A549 (cell line): ENCODE data around the gene SYT2. TPM values are rescaled to one million over a fixed set of nuclear protein-coding genes. Genes with fewer than 3 reads are reported as not detected.
"Not testable (repeated sequence)": the region's sequence is repeated elsewhere in the genome, so short reads cannot be mapped to it uniquely, and the experiment has no call there.

ENCODE experiments used
- ATAC-seq, 2 experiments: fragments of 200-7000 bp in 1 of 2; fragments of >200 bp in 1 of 2; cut with Nextera tagmentation in 1 of 2; cut with Tn5 transposase in 1 of 2; 3 replicates each; pipeline versions ENCODE4 v1.8.0 to v1.9.1; 2018 to 2020; ENCODE audit warnings: mild to moderate bottlenecking in 1 of 2, moderate library complexity in 1 of 2
- CTCF ChIA-PET: fragments of 300-600 bp; sonication (Branson Sonifier 250); formaldehyde crosslinking; extraction: SDS; loops from one replicate; lab custom pipeline; 2021; ENCODE audit warnings: antibody characterized with exemption, inconsistent platforms; lab: Yijun Ruan, JAX
- POLR2A ChIA-PET: fragments of 350-600 bp; formaldehyde crosslinking; extraction: SDS; loops from one replicate; lab custom pipeline; 2021; ENCODE audit warnings: antibody characterized with exemption, inconsistent platforms; lab: Yijun Ruan, JAX
- DNase-seq, 2 experiments: peaks; one replicate each; pipeline versions ENCODE4 v3.0.0 to v3.0.0-alpha.2; 2011 to 2016; ENCODE audit warnings: low read depth in 1 of 2, low spot score in 1 of 2
- FAIRE-seq: peaks from 2 replicates; lab custom pipeline; 2011; peaks lifted over from hg19 to GRCh38; lab: Jason Lieb, UNC
- H3K27ac ChIP-seq, 2 experiments: fragments of >200 bp; sonication (Bioruptor Twin); formaldehyde crosslinking; 3 replicates each; pipeline ENCODE4 v1.5.1; 2016 to 2017
- H3K4me1 ChIP-seq: fragments of >200 bp; sonication (Bioruptor Twin); formaldehyde crosslinking; 3 replicates; pipeline ENCODE4 v1.6.1; 2016
- H3K4me2 ChIP-seq: fragments of >200 bp; sonication (Bioruptor Twin); formaldehyde crosslinking; 3 replicates; pipeline ENCODE4 v1.6.1; 2016
- H3K4me3 ChIP-seq: fragments of >200 bp; sonication (Bioruptor Twin); formaldehyde crosslinking; 3 replicates; pipeline ENCODE4 v1.5.1; 2016
- H3K9me3 ChIP-seq: fragments of >200 bp; sonication (Bioruptor Twin); formaldehyde crosslinking; 3 replicates; pipeline ENCODE4 v1.6.1; 2016
- EHF ChIP-seq: fragments of 250-450 bp; sonication (Bioruptor Pico); IDR thresholded peaks from 2 replicates; pipeline ENCODE4 v1.5.0; 2020; ENCODE audit warnings: mild to moderate bottlenecking
- ELK1 ChIP-seq: fragments of 150-350 bp; IDR thresholded peaks from 2 replicates; pipeline ENCODE4 v1.6.1; 2014; ENCODE audit warnings: low read depth, mild to moderate bottlenecking, low read length
- HDAC2 ChIP-seq: fragments of 200-600 bp; sonication (generic); IDR thresholded peaks from 2 replicates; pipeline ENCODE4 v1.6.1; 2016
- HEYL ChIP-seq: fragments of 250-450 bp; sonication (Bioruptor Pico); IDR thresholded peaks from 2 replicates; pipeline ENCODE4 v1.8.0; 2021; ENCODE audit warnings: mild to moderate bottlenecking, moderate library complexity
- HOXA7 ChIP-seq: fragments of 250-450 bp; sonication (Bioruptor Pico); IDR thresholded peaks from 2 replicates; pipeline ENCODE4 v1.5.0; 2020; ENCODE audit warnings: mild to moderate bottlenecking, moderate library complexity
- KDM1A ChIP-seq: fragments of 200-600 bp; sonication (generic); IDR thresholded peaks from 2 replicates; pipeline ENCODE4 v1.6.1; 2016; ENCODE audit warnings: low read depth, mild to moderate bottlenecking
- MAFK ChIP-seq: fragments of 450-650 bp; IDR thresholded peaks from 2 replicates; pipeline ENCODE4 v1.6.1; 2014; ENCODE audit not compliant: partially characterized antibody
- MYC ChIP-seq: IDR thresholded peaks from 2 replicates; pipeline ENCODE4 v1.6.1; 2012; ENCODE audit warnings: mild to moderate bottlenecking, inconsistent platforms, low read length, improper control_type of control experiment, borderline replicate concordance
- RNF2 ChIP-seq: fragments of 200-600 bp; sonication (generic); IDR thresholded peaks from 2 replicates; pipeline ENCODE4 v1.6.1; 2016; ENCODE audit warnings: low read depth, mild to moderate bottlenecking, antibody characterized with exemption, moderate library complexity, borderline replicate concordance
- ZC3H11A ChIP-seq: fragments of 450-650 bp; IDR thresholded peaks from 2 replicates; pipeline ENCODE4 v1.6.1; 2014; ENCODE audit warnings: antibody characterized with exemption, mild to moderate bottlenecking
- ZFP36 ChIP-seq: fragments of 450-650 bp; IDR thresholded peaks from 2 replicates; pipeline ENCODE4 v1.6.1; 2014; ENCODE audit warnings: borderline replicate concordance; ENCODE audit not compliant: partially characterized antibody
- WGBS: methylation state at CpG from one replicate; pipeline ENCODE4 v1.1.6; 2017; ENCODE audit errors: missing lambda C conversion rate; 5-methylcytosine and 5-hydroxymethylcytosine counted together
- polyA plus RNA-seq, 4 experiments: library from polyadenylated mRNA; depleted of rRNA in 3 of 4; stranded (reverse); fragments of >200 nt; fragmentation: RNase III in 1 of 4; extraction: RNeasy Plus Mini Kit Qiagen cat#74134 plus additional on column Dnase treatment in 1 of 4; gene quantifications; 2 replicates in 3 of 4; 3 replicates in 1 of 4; pipeline ENCODE4 v1.2.3, GENCODE V29; 2011 to 2017

Gene SYT2
- polyA plus RNA-seq, 2 of the 4 experiments (the other 2 are of a cell fraction), result 0.03 to 0.04 TPM

- WGBS, result 96% methylated on average over 1 of the region's 1 CpG
- ChIA-PET CTCF (interaction anchor here (0.6 to 2.7 kb wide), 5 partner anchors 9 to 522 kb away, joined by 3 to 11 read pairs (median 3); no protein-coding TSS in a partner anchor), POLR2A (interaction anchor here (1.2 kb wide), 1 partner anchor 213 kb away, joined by 3 read pairs; no protein-coding TSS in a partner anchor)
- H3K4me2 ChIP-seq, FAIRE-seq, ATAC-seq, H3K4me3 ChIP-seq, H3K27ac ChIP-seq, DNase-seq, H3K9me3 ChIP-seq: not testable (repeated sequence)
- TF ChIP-seq ZC3H11A, result peak; percentile 58
- peaks cover 30% of the 10 kb centered on the region for H3K4me1 ChIP-seq
Measured at GRCh38 chr1:202714202-202714601, 3.9 kb upstream of the SYT2 start.

- ChIA-PET CTCF (interaction anchor here (0.7 to 2.7 kb wide), 6 partner anchors 10 to 578 kb away, joined by 3 to 11 read pairs (median 5); no protein-coding TSS in a partner anchor), POLR2A (interaction anchor here (1.2 kb wide), 1 partner anchor 212 kb away, joined by 3 read pairs; no protein-coding TSS in a partner anchor)
- FAIRE-seq (no peak), ATAC-seq (peak; percentile 32 to 64; a peak in 5 of 6 replicates), DNase-seq (peak; percentile 49 to 57)
- Histone ChIP-seq H3K4me3 (no peak overlapping the region), H3K9me3 (no peaks in the 10 kb centered on the region), H3K27ac (peak overlapping the region in 1 of 2 experiments; percentile 34; a peak in 1 of 6 replicates), H3K4me2 (peak overlapping the region; percentile 49), H3K4me1 (peaks cover 30% of the 10 kb centered on the region)
- TF ChIP-seq MYC (no peak), HOXA7 (no peak), KDM1A (no peak)
- WGBS, result 2% methylated on average over 4 of the region's 4 CpGs
Measured at GRCh38 chr1:202713110-202713509, 2.9 kb upstream of the SYT2 start.

GRCh38 chr1:202711949-202712635 is 1.8 kb upstream of the SYT2 start:
- POLR2A ChIA-PET, result no interaction called here
- 83% methylated on average over 9 of the region's 9 CpGs for WGBS
- Histone ChIP-seq H3K9me3 (no peaks in the 10 kb centered on the region), H3K4me3 (no peak overlapping the region), H3K4me1 (peaks cover 30% of the 10 kb centered on the region)
- ATAC-seq, result no peak
- FAIRE-seq, result no peak
- TF ChIP-seq ELK1, result no peak
- no peak for TF ChIP-seq HEYL (CRISPR knock-in tag)
- no peak for TF ChIP-seq HDAC2
- TF ChIP-seq RNF2, result no peak
- no peak for TF ChIP-seq EHF (CRISPR knock-in tag)
- TF ChIP-seq, all 56 proteins: peak for 0
- H3K4me2 ChIP-seq, result peak overlapping the region; percentile 49; the same call in 1 of the 3 replicates
- H3K27ac ChIP-seq, result no peak overlapping the region; a peak in 1 of 6 replicates
- DNase-seq, result no peak
- CTCF ChIA-PET, result interaction anchor here (0.6 to 4.5 kb wide), 5 partner anchors 7 to 248 kb away, joined by 3 to 37 read pairs (median 3); no protein-coding TSS in a partner anchor

GRCh38 chr1:202709276-202710041 is 795 bp downstream of the SYT2 start:
- Histone ChIP-seq H3K4me1 (peaks cover 30% of the 10 kb centered on the region), H3K4me2 (peak overlapping the region; percentile 99), H3K27ac (peak overlapping the region; percentile 49 to 62; a peak in 4 of 6 replicates), H3K9me3 (no peaks in the 10 kb centered on the region), H3K4me3 (peak overlapping the region; percentile 52)
- POLR2A ChIA-PET, result interaction anchor here (0.6 to 0.7 kb wide), 2 partner anchors 11 to 23 kb away, joined by 3 read pairs; no protein-coding TSS in a partner anchor
- ATAC-seq (peak in 1 of 2 experiments; percentile 4; a peak in 1 of 6 replicates), FAIRE-seq (no peak), DNase-seq (no peak)
- TF ChIP-seq MAFK, result peak; percentile 82
- TF ChIP-seq ZFP36, result no peak
- CTCF ChIA-PET, result interaction anchor here (1.2 to 4.5 kb wide), 2 partner anchors 9 to 365 kb away, joined by 3 to 37 read pairs; no protein-coding TSS in a partner anchor
- WGBS, result 17% methylated on average over 22 of the region's 34 CpGs
